Hepatocyte (in vitro differentiated cells): ENCODE measurements around the gene TIMM22.

Experiments used
- CTCF ChIP-seq: fragments of 200-600 bp; sonication (generic); IDR thresholded peaks from 2 replicates; pipeline ENCODE4 v1.5.1; 2016; ENCODE audit warnings: antibody characterized with exemption, mild to moderate bottlenecking; ENCODE audit not compliant: poor library complexity
- EZH2 ChIP-seq: fragments of 200-600 bp; sonication (generic); IDR thresholded peaks from 2 replicates; pipeline ENCODE4 v1.6.1; 2016; ENCODE audit warnings: antibody characterized with exemption, mild to moderate bottlenecking, borderline replicate concordance

GRCh38 chr17:967122-967521, 29.8 kb upstream of the TIMM22 start:
- TF ChIP-seq CTCF (no peak), EZH2 (no peak)
